RWPE2 (cell line): Measurements from ENCODE around the gene SLCO3A1.

Source experiments
- ATAC-seq: fragments of 200-7000 bp; cut with Tn5 transposase; 3 replicates; pipeline ENCODE4 v1.9.1; 2021; ENCODE audit warnings: low read depth
- DNase-seq: peaks from one replicate; pipeline ENCODE4 v3.0.0-alpha.2; 2020; ENCODE audit warnings: low spot score
- H3K27ac ChIP-seq: fragments of 450-650 bp; 2 replicates; pipeline ENCODE4 v1.5.1; 2017; ENCODE audit warnings: mild to moderate bottlenecking; ENCODE audit not compliant: poor library complexity, severe bottlenecking
- H3K27me3 ChIP-seq: fragments of 250-450 bp; sonication (Bioruptor Pico); 2 replicates; pipeline ENCODE4 v1.5.1; 2021; ENCODE audit warnings: mild to moderate bottlenecking, moderate library complexity; ENCODE audit not compliant: insufficient read depth, poor library complexity, severe bottlenecking
- H3K36me3 ChIP-seq: fragments of 250-450 bp; sonication (Bioruptor Pico); 2 replicates; pipeline ENCODE4 v1.5.1; 2020; ENCODE audit warnings: low read depth, mild to moderate bottlenecking, moderate library complexity
- H3K4me1 ChIP-seq: fragments of 250-450 bp; sonication (Bioruptor Pico); 2 replicates; pipeline ENCODE4 v1.5.1; 2021; ENCODE audit warnings: mild to moderate bottlenecking, moderate library complexity; ENCODE audit not compliant: insufficient read depth, poor library complexity, severe bottlenecking
- H3K4me3 ChIP-seq: fragments of 250-450 bp; sonication (Bioruptor Pico); 2 replicates; pipeline ENCODE4 v1.5.1; 2021; ENCODE audit warnings: mild to moderate bottlenecking, moderate library complexity; ENCODE audit not compliant: severe bottlenecking
- H3K9me3 ChIP-seq: fragments of 250-450 bp; sonication (Bioruptor Pico); 2 replicates; pipeline ENCODE4 v1.5.1; 2021; ENCODE audit warnings: mild to moderate bottlenecking, moderate library complexity; ENCODE audit not compliant: severe bottlenecking
- TF ChIP-seq, protein P1 (sequence below): fragments of 450-650 bp; IDR thresholded peaks from one replicate; pipeline ENCODE4 v1.5.1; 2017; ENCODE audit warnings: mild to moderate bottlenecking, moderate library complexity; ENCODE audit not compliant: poor library complexity, severe bottlenecking

Gene SLCO3A1

DNA sequence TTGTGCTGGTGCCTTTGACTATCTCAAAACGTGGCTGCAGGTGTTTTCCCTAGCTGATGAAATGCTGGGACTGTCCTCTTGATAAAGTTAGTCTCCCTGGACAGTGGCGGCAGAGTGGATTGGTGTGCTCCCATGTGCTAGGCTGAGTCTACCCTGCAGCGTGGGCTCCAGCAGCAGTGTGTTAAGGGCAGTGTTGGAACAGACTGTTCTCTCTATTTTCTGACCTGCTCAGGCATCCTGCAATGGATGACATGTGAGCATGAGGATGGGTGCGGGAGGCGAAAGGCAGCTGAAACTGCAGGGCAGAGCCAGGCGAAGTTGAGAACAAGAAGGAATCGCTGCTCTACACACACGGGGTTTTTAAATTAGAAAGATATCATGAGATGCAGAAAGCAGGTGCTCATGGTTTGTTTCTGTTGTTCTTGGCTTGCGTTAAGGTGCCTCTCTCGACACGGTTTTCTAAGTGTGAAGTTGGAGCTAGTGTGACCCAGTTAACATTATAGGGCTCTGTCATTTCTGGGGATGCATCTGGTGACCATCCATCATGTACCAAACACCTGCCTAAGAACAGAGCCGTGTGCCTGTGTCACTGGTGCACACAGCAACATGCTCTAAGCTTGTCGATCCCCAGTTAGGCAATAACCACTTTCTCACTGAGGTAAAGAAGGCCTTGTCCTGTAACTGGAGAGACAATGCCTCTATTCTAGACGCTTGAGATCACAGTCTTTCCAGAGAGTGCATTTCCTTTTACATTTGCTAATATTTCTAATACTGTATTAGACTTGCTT, 44.3 kb downstream of the SLCO3A1 start:
- peaks cover 4% of the 10 kb centered on the region for H3K9me3 ChIP-seq
- TF ChIP-seq, protein P1, sequence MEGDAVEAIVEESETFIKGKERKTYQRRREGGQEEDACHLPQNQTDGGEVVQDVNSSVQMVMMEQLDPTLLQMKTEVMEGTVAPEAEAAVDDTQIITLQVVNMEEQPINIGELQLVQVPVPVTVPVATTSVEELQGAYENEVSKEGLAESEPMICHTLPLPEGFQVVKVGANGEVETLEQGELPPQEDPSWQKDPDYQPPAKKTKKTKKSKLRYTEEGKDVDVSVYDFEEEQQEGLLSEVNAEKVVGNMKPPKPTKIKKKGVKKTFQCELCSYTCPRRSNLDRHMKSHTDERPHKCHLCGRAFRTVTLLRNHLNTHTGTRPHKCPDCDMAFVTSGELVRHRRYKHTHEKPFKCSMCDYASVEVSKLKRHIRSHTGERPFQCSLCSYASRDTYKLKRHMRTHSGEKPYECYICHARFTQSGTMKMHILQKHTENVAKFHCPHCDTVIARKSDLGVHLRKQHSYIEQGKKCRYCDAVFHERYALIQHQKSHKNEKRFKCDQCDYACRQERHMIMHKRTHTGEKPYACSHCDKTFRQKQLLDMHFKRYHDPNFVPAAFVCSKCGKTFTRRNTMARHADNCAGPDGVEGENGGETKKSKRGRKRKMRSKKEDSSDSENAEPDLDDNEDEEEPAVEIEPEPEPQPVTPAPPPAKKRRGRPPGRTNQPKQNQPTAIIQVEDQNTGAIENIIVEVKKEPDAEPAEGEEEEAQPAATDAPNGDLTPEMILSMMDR: no peak
- peak; percentile 42 for DNase-seq
- ATAC-seq: no peak
- H3K27me3 ChIP-seq: no peaks in the 10 kb centered on the region
- H3K36me3 ChIP-seq: no peaks in the 10 kb centered on the region
- H3K4me1 ChIP-seq: peaks cover 22% of the 10 kb centered on the region
- no peak overlapping the region for H3K4me3 ChIP-seq
- no peak overlapping the region for H3K27ac ChIP-seq

DNA sequence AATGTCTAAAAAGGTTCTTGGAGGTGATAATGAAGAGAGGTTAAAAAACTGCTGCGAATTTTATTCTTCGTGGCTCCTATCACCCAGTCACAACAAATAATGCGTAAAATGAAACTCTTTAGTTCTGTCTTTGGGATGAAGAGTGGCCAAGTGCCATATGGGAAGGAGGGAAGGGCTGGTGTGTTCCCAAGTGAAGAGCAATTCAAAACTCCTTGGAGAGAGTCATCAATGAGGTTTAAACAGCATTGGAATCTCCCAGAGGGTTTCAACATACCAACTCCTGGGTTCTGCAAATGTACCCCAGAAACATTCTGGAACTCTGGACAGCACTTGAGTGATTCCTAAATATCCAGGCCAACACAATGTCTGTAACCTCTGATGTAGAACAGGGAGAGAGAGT, 45.3 kb downstream of the SLCO3A1 start:
- TF ChIP-seq, protein P1: no peak
- no peaks in the 10 kb centered on the region for H3K36me3 ChIP-seq
- ATAC-seq: no peak
- no peak overlapping the region for H3K4me3 ChIP-seq
- H3K27me3 ChIP-seq: no peaks in the 10 kb centered on the region
- peaks cover 4% of the 10 kb centered on the region for H3K9me3 ChIP-seq
- DNase-seq: no peak
- H3K4me1 ChIP-seq: peaks cover 22% of the 10 kb centered on the region
- H3K27ac ChIP-seq: no peak overlapping the region

DNA sequence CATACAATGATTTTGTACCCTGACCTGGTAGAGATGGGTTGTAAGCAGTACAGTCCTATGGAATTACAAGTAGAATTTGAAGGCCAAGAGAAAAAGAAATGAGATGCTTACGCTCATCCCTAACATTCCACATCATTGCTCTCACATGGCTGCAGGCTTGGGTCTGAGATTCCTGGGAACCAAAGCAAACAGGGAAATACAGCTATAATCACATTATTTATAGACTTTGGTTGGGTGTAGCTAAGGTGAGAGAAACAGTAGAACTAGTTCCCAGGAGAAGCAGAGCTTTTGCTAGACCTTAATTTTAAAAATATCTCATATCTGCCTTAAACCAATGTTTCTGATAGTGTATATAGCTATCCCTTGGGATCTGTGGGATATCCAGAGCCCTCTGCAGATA, 51.4 kb downstream of the SLCO3A1 start:
- TF ChIP-seq, protein P1: no peak
- no peak overlapping the region for H3K4me3 ChIP-seq
- no peak for DNase-seq
- H3K4me1 ChIP-seq: peaks cover 5% of the 10 kb centered on the region
- H3K36me3 ChIP-seq: no peaks in the 10 kb centered on the region
- H3K27ac ChIP-seq: no peak overlapping the region
- peaks cover 4% of the 10 kb centered on the region for H3K9me3 ChIP-seq
- no peaks in the 10 kb centered on the region for H3K27me3 ChIP-seq
- ATAC-seq: no peak

DNA sequence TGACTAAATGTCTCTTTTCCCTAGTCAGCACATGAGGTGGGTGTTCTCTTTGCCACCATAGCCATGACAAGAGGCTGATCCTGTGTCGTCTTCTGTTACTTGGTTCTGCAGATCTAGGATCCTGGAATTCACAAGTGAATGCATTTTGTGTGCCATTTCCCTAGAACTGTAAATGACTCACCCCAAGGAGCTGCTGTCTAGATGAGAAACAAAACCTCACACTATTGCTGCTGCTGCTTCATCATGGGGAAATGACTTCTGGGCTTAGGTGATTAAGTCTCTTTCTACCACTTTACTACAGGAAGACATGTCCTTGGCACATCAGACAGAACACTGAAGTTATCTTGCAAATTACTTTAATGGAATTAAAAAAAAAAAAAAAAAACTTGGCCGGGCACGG, 54.9 kb downstream of the SLCO3A1 start:
- ATAC-seq (peak; percentile 75), DNase-seq (no peak)
- Histone ChIP-seq H3K27me3 (no peaks in the 10 kb centered on the region), H3K27ac (no peak overlapping the region), H3K9me3 (no peaks in the 10 kb centered on the region), H3K4me1 (peaks cover 5% of the 10 kb centered on the region), H3K36me3 (no peaks in the 10 kb centered on the region), H3K4me3 (no peak overlapping the region)
- TF ChIP-seq, protein P1: no peak

DNA sequence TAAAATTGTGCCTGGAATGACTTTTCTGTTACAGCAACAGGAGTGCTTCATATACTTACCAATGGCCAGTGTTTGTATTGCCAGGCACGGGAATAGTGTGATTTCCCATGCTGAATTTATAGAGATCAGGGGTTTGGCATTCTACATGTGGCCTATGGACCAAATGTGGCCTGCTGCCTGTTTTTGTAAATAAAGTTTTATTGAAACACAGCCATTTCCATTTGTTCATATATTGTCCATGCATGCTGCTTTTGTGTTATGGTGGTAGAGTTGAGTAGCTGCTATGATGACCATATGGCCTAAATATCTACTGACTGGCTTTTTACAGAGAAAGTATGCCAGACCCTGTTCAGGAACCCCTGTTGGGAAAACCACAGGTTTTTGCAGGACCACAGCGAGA, 55.6 kb downstream of the SLCO3A1 start:
- ATAC-seq: no peak
- H3K4me1 ChIP-seq: peaks cover 5% of the 10 kb centered on the region

More for the DNA sequence above, 55.6 kb downstream of the SLCO3A1 start:
- no peaks in the 10 kb centered on the region for H3K27me3 ChIP-seq
- H3K9me3 ChIP-seq: no peaks in the 10 kb centered on the region
- no peaks in the 10 kb centered on the region for H3K36me3 ChIP-seq
- DNase-seq: no peak
- TF ChIP-seq, protein P1: no peak
- H3K4me3 ChIP-seq: no peak overlapping the region
- no peak overlapping the region for H3K27ac ChIP-seq
